Measurements from ENCODE around the gene PSMG2.
A peak's percentile ranks its signal among the peaks of the same experiment; 100 is the strongest.

The PSMG2 gene

DNA sequence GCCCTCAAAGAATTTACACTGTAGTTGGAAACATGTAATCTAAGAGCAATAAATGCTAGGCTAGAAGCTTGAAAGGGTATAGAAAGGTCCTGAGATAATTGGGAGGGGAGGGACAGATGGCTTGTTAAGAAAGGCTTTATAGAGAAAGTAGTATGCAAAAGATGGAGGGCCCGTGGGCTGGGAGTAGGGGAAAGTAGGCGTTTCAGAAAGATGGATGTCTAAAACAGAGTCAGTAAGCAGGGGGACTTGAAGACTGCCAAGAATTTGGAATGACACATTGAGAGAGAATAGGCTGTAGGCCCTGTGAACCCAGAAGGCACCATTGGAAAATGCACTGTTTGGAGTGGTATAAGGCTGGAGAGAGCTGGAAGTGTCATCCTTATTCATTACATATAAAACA lies 822 bp downstream of the PSMG2 start:
- H3K27me3 ChIP-seq (ENCODE audit: insufficient read depth, low read depth, severe bottlenecking) = no peaks in the 10 kb centered on the region
- no peak for DNase-seq
- no peaks in the 10 kb centered on the region for H3K9me3 ChIP-seq (ENCODE audit: severe bottlenecking)
- peak overlapping the region; percentile 99 for H3K27ac ChIP-seq
- TF ChIP-seq, protein P1, sequence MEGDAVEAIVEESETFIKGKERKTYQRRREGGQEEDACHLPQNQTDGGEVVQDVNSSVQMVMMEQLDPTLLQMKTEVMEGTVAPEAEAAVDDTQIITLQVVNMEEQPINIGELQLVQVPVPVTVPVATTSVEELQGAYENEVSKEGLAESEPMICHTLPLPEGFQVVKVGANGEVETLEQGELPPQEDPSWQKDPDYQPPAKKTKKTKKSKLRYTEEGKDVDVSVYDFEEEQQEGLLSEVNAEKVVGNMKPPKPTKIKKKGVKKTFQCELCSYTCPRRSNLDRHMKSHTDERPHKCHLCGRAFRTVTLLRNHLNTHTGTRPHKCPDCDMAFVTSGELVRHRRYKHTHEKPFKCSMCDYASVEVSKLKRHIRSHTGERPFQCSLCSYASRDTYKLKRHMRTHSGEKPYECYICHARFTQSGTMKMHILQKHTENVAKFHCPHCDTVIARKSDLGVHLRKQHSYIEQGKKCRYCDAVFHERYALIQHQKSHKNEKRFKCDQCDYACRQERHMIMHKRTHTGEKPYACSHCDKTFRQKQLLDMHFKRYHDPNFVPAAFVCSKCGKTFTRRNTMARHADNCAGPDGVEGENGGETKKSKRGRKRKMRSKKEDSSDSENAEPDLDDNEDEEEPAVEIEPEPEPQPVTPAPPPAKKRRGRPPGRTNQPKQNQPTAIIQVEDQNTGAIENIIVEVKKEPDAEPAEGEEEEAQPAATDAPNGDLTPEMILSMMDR (IDR thresholded peaks at IDR 0.05; ENCODE audit: low read depth, low read length) = no peak
- peak overlapping the region; percentile 99 for H3K4me3 ChIP-seq (ENCODE audit: low read depth, low read length)
- H3K36me3 ChIP-seq = peaks cover 54% of the 10 kb centered on the region

DNA sequence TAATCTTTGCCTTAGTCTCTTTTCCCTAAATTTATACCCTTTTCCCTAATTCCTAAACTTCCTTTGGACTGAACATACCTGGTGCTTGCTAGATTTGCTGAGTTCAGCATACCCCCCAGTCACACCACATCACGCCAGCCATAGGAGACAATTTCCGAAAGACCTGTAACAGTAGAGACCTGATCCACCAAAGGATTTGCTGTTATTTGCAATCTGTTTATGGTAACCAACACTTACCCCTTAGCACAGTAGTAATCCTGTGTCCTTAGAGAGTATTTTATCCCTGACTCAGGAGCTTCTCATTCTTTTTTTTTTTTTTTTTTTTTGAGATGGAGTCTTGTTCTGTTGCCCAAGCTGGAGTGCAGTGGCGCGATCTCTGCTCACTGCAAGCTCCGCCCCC lies 8.6 kb downstream of the PSMG2 start:
- Histone ChIP-seq H3K9me3 (ENCODE audit: severe bottlenecking) (no peaks in the 10 kb centered on the region), H3K4me3 (ENCODE audit: low read depth, low read length) (no peak overlapping the region), H3K27me3 (ENCODE audit: insufficient read depth, low read depth, severe bottlenecking) (no peaks in the 10 kb centered on the region), H3K27ac (no peak overlapping the region), H3K36me3 (peaks cover 72% of the 10 kb centered on the region)
- TF ChIP-seq, protein P1 (IDR thresholded peaks at IDR 0.05; ENCODE audit: low read depth, low read length) = no peak
- no peak for DNase-seq

DNA sequence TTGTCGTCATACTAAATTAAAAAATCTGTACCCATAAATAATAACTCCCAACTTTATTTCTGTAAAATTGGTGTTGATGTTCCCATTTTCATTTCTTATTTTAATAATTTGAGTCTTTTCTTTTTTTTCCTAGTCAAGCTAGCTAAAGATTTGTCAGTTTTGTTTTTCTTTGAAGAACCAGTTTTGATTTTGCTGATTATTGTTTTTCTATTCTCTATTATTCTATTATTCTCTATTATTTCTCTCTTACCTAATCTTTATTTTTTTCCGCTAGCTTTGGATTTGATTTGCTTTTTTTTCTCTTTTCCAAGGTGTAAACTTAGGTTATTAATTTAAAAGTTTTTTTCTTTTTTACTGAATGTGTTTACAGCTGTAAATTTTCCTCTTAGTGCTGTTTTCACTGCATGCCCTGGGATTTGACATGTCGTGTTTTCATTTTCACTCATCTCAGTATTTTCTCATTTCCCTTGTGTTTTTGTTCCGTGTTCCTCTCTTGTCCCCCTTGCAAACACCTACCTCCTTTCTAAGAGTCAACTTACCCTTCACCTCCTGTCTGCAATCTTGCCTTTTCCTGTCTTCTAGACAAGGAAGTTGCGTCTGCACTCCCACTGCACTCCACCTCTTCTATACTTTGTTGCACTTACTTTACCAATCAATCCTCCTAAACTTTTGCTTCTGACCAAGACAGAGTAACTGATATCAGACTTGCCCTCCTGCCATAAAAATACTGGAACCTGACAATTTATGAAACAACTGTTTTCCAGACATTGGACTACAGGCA lies 18.8 kb downstream of the PSMG2 start:
- Histone ChIP-seq H3K27ac (no peak overlapping the region), H3K4me3 (ENCODE audit: low read depth, low read length) (no peak overlapping the region), H3K27me3 (ENCODE audit: insufficient read depth, low read depth, severe bottlenecking) (no peaks in the 10 kb centered on the region), H3K36me3 (peaks cover 68% of the 10 kb centered on the region), H3K9me3 (ENCODE audit: severe bottlenecking) (no peaks in the 10 kb centered on the region)
- no peak for DNase-seq
- TF ChIP-seq, protein P1 (IDR thresholded peaks at IDR 0.05; ENCODE audit: low read depth, low read length) = no peak

DNA sequence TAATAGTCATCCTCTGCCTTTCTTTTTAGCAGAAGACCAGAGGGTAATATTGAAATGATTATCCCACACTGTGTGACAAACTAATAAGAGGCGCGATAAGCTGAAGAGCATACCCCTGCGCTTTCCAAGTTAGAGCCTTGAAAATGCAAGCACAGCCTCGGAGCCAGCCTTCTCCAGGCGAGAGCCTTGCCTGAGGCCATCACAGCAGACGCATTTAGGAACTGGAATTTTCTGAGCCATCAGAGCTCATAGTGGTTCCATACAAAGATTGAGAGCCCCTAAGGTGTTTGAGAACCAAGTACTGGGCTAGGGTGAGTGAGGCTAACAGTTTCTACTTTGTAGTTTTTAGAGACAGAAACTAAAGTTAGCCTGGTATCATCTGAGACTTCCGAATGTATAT lies 19.9 kb downstream of the PSMG2 start:
- Histone ChIP-seq H3K36me3 (peaks cover 64% of the 10 kb centered on the region), H3K4me3 (ENCODE audit: low read depth, low read length) (no peak overlapping the region), H3K27me3 (ENCODE audit: insufficient read depth, low read depth, severe bottlenecking) (no peaks in the 10 kb centered on the region), H3K27ac (no peak overlapping the region), H3K9me3 (ENCODE audit: severe bottlenecking) (no peaks in the 10 kb centered on the region)
- TF ChIP-seq, protein P1 (IDR thresholded peaks at IDR 0.05; ENCODE audit: low read depth, low read length) = no peak
- no peak for DNase-seq

DNA sequence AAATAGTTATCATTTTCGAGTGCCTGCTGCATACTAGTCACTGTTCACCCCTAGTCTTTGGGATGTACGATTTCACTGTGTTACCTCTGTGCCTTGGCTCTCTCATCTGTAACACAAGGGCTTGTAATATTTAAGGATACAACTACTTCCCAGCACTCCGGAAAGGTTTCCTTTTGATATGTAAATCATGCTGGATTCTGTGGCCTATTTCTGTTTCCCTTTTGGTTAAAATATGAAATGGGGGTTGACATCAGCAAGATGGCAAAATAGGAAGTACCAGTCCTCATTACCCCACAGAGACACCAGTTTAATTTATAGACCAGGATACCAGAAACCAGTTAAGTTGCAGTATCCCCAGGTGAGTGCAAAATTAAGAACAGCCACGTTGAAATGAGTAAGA lies 23.5 kb downstream of the PSMG2 start:
- H3K4me3 ChIP-seq (ENCODE audit: low read depth, low read length) = no peak overlapping the region
- H3K9me3 ChIP-seq (ENCODE audit: severe bottlenecking) = no peaks in the 10 kb centered on the region
- DNase-seq = no peak
- peaks cover 41% of the 10 kb centered on the region for H3K36me3 ChIP-seq
- H3K27ac ChIP-seq = no peak overlapping the region
- TF ChIP-seq, protein P1 (IDR thresholded peaks at IDR 0.05; ENCODE audit: low read depth, low read length) = no peak
- no peaks in the 10 kb centered on the region for H3K27me3 ChIP-seq (ENCODE audit: insufficient read depth, low read depth, severe bottlenecking)

All from WERI-Rb-1 (cell line).